NCI-H82 treated with DMSO at 0.1 percent for 48 hours (cell line): ENCODE measurements around the gene METTL21A.
A peak's percentile ranks its signal among the peaks of the same experiment; 100 is the strongest.

Experiments used
- DNase-seq: peaks from one replicate; lab custom pipeline; 2025; ENCODE audit not compliant: unreplicated experiment; lab: John Stamatoyannopoulos, UW

Gene METTL21A

GRCh38 chr2:207624185-207625013 lies 795 bp downstream of the METTL21A start:
- DNase-seq, result no peak

DNA sequence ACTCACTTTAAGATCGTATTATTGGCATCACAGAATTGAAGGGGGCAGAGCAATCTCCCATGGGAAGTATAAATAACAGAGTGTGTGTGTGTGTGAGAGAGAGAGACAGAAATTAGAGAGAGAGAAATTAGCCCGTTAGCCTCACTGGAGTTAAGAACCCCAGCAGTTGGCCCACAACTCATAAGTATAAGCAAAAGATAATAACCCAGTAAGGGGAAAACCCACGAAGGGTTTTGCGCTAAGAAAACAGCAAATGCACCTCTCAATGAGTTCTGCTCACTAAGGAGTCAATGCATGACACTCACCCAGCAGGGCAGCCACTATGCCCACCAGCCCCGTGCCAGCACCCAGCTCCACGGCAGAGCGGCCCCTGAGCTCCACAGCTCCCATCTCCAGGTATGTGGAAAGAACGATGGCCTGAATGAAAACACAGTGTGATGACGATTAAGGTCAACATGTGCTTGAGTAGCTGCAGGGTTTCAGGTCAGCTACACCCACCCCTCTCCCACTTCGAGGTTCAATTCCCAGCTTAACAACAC lies 3.6 kb downstream of the METTL21A start:
- DNase-seq, result no peak

- no peak for DNase-seq
These were observed 5.4 kb downstream of the METTL21A start for GRCh38 chr2:207619764-207620203.

- DNase-seq, result no peak
These were observed 8.1 kb downstream of the METTL21A start for GRCh38 chr2:207617011-207617671.

DNA sequence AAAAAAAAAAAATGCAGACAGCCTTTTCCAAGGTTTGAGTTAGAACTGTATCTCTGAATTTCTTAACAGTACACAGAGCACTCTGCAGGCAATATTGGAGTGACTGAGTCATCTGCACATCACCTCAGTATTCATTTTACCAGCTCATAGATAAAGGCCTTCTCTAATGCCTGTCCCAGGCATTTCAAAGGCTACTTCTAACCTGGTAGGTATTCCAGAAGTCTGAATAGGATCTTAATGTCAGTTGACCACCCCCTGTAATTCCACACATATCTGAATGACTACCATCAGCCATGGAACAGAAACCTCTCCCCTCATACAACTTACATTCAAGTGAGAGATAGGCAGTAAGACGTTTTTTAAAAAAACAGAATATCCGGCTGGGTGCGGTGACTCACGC lies 9.0 kb downstream of the METTL21A start:
- DNase-seq, result no peak

DNA sequence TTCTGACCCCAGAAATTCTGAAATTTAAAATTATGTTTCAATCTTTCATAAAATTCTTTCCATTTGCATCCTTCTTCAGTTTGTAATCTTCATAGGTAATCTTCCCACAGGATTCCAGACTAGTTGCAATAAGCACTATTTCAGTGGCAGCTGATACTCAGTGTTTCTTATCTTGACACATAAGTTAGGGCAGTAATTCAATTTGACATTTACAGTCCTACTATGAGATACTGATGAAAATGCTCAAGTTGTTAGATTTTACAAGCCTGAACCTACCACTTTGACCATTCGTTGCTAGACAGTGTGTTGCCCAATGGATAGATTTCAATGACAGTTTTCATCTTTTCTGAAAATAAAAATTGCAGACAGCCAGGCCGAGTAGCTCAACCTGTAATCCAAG lies 10.4 kb downstream of the METTL21A start:
- no peak for DNase-seq

DNA sequence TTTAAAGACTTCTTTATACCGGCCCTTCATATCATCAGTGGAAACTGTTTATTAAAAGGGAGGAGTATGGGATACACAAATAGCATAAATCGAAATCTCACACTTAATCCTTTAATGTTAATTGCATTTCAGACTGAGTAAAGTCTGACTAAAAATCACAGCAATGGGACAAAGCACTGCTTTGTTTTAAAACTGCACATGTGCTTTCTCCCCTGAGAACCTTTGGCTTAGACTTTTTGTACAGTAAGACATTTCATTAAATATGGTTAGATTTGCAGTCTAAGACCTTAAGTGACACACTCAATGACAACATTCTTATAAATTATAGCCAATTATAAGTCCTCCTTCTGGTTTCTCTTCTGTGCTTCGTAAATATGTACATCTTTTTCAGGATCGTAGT lies 12.5 kb downstream of the METTL21A start:
- DNase-seq, result no peak

DNA sequence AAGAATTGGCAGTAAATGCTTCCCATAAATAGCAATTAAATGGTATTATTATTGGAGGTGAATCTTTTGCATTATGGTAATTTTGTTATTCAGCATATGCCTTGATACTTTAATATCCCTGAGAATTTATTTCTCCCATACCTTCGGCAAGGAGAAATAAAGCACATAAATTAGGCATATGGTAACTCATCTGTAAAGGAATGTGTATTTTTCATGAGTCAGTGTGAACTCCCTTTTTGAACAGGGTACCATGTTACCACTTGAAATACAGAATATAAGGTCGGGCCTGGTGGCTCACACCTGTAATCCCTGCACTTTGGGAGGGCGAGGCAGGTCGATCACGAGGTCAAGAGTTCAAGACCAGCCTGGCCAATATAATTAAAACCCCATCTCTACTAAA lies 18.4 kb downstream of the METTL21A start:
- no peak for DNase-seq

DNA sequence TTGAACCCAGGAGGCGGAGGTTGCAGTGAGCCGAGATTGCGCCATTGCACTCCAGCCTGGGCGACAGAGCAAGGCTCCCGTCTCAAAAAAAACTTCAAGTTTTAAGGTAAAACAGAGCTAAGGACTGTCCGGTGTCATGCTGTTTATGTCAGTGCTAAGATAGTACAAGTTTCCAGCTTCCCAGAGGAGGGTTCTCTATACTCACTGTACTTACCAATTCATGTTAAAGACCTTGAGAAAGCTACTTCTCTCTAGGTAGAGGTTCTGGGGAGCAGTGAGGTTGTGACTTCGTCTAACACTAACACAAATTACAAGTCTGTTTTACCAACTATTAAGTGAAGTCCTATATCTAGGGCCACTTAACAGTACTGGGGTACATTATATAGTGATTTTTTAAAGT lies 18.8 kb downstream of the METTL21A start:
- no peak for DNase-seq

DNA sequence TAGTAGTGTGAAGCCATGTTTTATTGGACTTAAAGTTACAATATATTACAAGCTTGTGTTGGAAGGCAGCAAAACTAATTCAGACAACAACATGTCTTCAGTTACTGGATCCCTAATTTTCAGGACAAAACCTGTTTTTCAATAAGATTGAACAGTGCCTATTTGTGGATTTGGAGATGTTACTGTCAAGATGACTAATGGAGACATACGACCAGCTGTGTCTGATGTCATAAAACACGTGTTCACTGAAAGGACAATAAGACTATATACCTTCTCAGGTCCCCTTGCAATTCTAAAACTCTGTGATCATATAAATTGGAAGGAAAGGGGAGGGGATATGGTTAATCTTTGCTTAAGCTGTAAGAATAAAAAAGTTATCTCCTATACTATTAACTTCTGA lies 21.7 kb downstream of the METTL21A start:
- DNase-seq, result no peak

GRCh38 chr2:207601774-207602173 lies 23.4 kb downstream of the METTL21A start:
- peak; percentile 73 for DNase-seq

GRCh38 chr2:207600231-207600630 lies 25.0 kb downstream of the METTL21A start:
- DNase-seq, result no peak

DNA sequence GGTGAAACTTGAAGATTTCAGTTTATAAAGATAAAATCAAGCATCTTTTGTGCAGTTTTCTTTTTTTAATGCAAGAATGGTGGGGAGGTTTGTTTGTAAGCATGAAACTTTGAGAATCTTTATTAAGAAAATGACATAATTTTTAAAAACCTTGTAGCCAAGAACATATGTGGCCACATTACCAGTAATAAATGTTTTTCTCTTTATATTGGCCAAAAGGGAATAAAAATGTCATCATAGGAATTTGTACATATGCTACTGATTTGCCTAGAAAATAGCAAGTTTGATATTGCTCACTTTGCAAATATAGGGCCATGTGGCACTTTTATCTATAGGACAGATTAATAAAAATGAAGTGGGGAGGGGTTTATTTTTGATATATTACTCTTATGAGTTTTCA lies 25.6 kb downstream of the METTL21A start:
- no peak for DNase-seq

DNA sequence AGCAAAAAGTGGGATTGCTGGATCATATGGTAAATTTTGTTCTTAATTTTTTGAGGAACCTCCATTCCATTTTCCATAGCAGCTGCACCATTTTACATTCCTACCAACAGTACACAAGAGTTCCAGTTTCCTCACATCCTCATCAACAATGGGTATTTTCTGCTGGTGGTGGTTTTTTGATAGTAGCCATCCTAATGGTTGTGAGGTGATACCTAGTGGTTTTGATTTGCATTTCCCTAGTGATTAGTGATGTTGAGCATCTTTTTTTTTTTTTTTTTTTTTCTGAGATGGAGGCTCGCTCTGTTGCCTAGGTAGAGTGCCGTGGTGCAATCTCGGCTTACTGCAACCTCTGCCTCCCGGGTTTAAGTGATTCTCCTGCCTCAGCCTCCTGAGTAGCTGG lies 30.5 kb downstream of the METTL21A start:
- DNase-seq, result no peak

- no peak for DNase-seq
These were observed 30.9 kb downstream of the METTL21A start for GRCh38 chr2:207594264-207594663.

DNA sequence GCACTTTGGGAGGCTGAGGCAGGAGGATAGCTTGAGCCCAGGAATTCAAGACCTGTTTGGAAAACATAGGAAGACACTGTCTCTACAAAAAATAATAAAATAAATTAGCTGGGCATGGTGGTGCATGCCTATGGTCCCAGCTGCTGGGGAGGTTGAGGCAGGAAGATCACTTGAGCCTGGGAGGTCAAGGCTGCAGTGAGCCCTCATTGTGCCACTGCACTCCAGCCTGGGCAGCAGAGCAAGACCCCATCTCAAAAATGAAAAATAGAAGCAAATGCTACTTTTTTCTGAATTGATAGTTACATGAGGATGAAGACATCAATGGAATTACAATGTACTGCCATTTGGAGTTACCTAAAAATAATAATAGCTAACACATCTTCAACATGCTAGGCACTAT lies 31.9 kb downstream of the METTL21A start:
- DNase-seq, result no peak

- no peak for DNase-seq
These were observed 36.1 kb downstream of the METTL21A start for GRCh38 chr2:207589143-207589542.

DNA sequence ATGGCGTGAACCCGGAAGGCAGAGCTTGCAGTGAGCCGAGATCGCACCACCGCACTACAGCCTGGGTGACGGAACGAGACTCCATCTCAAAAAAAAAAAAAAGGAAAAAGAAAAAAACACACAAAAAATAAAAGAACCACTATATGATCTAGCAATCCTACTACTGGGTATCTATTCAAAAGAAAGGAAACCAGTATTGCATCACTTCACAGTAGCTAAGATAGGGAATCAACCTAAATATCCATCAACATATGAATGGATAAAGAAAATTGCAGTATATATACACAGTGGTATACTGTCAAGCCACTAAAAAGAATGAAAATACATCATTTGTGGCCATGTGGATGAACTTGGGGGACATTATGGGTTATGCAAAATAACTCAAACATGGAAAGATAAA lies 37.9 kb downstream of the METTL21A start:
- DNase-seq, result no peak

- DNase-seq, result no peak
These were observed 40.2 kb downstream of the METTL21A start for GRCh38 chr2:207584952-207585351.

GRCh38 chr2:207571370-207571769 lies 53.8 kb downstream of the METTL21A start:
- no peak for DNase-seq

DNA sequence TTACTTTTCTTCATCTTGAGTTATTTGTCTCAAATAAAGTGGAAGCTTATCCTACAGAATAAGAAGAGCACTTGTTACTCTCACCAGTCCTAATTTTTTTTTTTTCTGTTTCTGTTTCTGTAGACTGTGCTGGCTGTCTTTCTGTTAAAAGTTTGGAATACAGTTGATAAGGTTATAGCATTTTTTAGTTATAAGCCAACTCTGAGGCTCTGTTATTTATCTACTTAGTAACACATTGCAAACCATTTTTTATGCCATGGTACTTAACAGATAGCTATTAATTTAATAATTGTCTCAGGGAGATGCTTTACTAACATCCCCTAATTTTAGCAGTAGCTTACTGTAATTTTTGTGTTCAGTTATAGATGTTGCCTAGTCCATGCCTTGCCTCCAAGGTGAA lies 57.5 kb downstream of the METTL21A start:
- no peak for DNase-seq
